ENCODE measurements around the gene CNOT6.

GRCh38 chr5:180586204-180586603 is 92.0 kb downstream of the CNOT6 start:
- TF ChIP-seq ZBTB17 (tag by site-specific recombination; IDR thresholded peaks at IDR 0.05) = no peak
- TF ChIP-seq ZNF548 (tag by site-specific recombination; IDR thresholded peaks at IDR 0.05) = no peak
- no peak for TF ChIP-seq KLF8 (tag by site-specific recombination; IDR thresholded peaks at IDR 0.05)
- TF ChIP-seq ZBTB7A (tag by site-specific recombination; IDR thresholded peaks at IDR 0.05; ENCODE audit: low read depth) = no peak
- TF ChIP-seq CTCF (tag by site-specific recombination; IDR thresholded peaks at IDR 0.05) = no peak
